Hepatic stellate cell (primary cell): Measurements from ENCODE around the gene SLC4A5.
"Not testable (repeated sequence)": the region's sequence is repeated elsewhere in the genome, so short reads cannot be mapped to it uniquely, and the experiment has no call there.

Experiments used
- DNase-seq: peaks from one replicate; pipeline ENCODE4 v3.0.0; 2011; ENCODE audit warnings: low spot score

The SLC4A5 gene

DNA sequence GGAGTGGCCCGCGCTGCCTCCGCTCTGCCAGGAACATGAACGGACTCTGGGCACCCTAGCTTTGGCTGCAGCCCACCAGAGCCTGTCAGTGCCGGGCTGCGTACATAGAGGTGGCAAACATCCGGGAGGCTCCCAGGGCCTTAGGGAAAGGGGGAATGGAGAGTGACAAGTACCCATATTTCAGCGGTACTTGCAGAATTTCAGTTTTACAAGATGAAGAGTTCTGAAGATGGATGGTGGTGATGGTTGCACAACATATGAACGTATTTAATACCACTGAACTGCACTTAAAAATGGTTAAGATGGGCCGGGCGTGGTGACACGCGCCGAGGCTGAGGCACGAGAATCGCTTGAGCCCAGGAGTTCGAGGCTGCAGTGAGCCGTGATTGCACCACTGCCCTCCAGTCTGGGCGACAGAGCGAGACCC lies 143.9 kb downstream of the SLC4A5 start:
- DNase-seq: no peak

DNA sequence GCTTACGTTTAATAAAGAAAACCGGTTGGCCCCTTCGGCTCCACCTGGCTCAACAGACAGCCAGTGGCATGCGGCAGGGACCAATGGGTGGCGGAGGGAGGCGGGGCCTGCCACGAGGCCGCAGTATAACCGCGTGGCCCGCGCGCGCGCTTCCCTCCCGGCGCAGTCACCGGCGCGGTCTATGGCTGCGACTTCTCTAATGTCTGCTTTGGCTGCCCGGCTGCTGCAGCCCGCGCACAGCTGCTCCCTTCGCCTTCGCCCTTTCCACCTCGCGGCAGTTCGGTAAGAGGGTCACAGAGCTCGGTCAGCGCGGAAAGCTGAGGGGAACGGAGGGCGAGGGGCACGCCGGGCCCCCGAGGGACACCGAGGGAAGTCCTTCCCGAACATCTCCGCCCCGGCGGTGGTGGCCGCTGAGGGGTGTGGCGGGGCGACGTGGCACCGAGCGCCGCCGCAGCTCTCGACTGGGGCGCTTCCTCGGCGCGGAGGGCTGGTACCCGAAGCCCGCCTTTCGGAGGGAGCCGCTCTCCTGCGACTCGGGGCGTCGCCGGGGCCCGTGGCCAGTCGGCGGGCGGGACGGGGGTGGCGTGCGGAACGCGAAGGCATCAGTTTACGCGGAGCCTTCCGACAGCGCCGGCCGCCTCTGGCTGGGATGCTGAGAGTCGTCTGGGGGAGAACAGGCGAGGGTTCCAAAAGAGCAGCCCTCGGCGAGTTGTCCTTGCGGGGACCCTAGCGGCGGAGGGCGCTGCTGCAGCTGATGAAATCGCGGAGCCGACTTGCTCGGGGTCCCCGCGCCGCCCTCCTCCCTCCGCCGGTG lies 144.5 kb downstream of the SLC4A5 start, which contains the start of gene MTHFD2:
Gene MTHFD2, plus strand, starts transcription at position 155 of the 814 bp plus-strand sequence. Its CDS starts 27 bp downstream, at position 182.
- DNase-seq: peak; percentile 98

DNA sequence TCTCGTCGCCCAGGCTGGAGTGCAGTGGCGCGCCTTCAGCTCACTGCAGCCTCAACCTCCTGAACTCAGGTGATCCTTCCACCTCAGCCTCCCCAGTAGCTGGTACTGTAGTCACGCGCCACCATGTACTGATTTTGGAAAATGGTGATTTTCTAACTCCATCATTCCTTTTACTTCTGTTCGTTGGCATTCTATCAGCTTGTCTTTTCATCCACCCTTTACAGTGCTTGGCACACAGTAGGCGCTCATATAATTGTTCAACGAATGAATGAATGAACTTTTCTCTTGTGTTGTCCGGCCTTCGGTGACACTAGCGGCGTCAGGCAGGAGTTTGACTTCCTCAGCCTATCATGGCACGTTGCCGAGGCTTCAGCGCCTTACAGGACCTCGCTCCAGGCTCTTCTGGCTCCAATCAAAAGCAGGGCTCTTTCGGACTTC lies 145.2 kb downstream of the SLC4A5 start:
- DNase-seq: no peak

DNA sequence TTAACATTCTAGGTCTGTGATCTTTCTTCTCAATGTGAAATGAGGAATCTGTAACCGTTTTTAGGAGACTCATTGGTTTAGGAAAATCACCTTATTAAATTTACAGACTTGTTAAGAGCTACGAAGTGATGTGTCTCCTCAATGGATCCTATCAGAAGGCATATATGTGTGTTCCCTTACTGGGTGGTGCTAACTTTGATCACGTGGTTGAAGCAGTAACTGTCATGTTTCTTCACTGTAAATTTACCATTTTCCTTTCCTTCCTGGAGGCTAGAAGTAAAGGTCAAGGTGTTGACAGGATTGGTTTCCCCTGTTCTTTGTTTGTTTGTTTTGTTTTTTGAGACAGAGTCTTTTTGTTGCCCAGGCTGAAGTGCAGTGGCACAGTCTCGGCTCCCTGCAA lies 146.2 kb downstream of the SLC4A5 start:
- DNase-seq: no peak

DNA sequence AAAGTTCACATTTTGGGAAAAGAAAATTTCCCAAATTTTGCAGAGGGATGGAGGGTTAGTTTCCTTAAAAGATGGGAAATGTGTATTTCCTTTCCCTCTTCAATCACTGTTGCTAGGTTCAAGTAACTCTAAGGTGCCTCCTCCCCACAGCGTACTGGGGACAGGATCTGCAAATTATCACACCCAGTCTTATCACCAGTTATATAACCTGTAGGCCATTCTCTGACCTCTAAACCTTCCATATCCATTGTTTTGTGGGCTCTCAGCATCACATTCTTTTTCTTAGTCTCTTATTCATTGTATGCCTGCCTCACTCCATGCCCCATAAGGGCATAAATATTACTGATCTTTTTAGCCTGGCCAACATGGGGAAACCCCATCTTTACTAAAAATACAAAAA lies 148.4 kb downstream of the SLC4A5 start:
- DNase-seq: no peak

DNA sequence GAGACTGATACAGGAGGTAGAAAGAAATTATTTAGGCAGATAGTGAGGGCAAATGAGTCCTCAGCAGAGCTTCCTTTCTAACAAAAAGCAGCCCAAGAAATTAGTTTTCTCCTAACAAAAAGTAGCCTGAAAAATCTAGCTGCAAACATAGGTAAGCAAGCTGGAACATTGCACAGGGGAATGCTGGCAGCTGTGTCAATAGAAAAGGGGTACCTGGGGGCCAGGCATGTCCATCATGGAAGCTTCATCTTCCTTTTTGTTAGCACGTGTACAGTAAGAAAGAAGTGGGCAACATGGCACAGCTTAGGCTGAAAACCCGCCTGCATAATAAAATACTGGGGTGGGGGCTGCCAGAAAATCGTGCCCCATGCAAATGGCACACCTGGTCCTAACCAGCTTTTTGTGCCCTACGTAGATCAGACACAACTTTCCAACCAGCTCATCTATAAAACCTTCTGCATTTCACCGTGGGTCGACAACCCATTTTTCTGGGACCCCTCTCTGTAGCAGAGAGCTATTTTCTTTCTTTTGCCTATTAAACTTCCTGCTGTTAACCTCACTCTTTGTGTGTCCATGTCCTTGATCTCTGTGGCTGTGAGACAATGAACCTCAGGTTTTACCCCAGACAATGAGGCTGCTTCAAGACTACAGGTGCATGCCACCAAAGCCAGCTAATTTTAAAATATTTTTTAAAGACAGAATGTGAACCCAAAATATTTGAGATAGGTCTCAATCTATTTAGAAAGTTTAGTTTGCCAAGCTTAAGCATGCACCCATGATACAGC lies 151.4 kb downstream of the SLC4A5 start:
- DNase-seq: no peak

DNA sequence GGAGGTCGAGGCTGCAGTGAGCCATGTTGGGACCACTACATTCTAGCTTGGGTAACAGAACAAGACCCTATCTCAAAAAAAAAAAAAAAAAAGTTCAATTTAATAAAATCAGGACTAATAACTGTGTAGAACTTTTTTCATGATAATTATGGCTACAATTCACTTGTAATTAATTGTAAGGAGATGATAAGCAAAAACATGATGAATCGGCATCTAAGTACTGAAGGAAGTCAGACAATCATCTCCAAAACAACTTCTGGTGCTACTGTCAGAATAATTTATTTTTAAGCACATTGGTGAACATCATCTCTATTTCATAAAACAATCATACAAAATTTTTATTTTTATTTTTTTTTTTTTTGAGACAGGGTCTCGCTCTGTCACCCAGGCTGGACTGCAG lies 154.5 kb downstream of the SLC4A5 start:
- no peak for DNase-seq

DNA sequence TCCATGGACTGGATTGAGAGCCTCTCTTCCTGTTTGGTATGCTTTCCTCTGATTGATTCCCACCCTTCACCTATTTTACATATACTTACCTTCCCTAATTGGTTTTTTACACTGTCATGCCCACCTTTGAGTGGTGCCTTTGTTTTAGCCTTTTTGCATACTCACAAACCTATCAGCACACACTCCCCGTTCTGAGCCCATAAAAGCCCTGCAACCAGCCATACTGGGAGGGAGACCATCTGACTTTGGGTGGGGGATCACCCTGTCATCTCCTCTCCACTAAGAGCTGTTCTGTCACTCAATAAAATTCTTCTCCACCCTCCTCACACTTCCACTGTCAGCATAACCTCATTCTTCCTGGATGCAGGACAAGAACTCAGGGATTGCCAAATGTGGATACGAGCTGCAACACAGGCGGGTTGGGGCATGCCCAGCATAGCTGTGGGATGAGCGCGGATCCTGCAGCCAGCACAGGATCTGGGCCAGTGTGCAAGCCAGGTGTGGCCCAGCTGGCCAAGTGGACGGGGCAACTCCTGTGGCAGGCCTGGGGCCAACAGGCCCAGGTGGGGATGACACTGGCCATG lies 155.1 kb downstream of the SLC4A5 start:
- DNase-seq: no peak

DNA sequence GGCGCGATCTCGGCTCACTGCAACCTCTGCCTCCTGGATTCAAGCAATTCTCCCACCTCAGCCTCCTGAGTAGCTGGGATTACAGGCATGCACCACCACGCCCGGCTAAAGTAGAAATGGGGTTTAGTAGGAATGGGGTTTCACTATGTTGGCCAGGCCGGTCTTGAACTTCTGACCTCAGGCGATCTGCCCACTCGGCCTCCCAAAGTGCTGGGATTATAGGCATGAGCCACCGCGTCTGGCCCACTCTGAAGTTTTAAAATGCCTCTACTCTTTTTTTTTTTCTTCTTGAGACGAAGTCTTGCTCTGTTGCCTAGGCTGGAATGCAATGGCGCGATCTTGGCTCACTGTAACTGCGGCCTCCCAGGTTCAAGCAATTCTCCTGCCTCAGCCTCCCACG lies 156.5 kb downstream of the SLC4A5 start:
- not testable (repeated sequence) for DNase-seq

DNA sequence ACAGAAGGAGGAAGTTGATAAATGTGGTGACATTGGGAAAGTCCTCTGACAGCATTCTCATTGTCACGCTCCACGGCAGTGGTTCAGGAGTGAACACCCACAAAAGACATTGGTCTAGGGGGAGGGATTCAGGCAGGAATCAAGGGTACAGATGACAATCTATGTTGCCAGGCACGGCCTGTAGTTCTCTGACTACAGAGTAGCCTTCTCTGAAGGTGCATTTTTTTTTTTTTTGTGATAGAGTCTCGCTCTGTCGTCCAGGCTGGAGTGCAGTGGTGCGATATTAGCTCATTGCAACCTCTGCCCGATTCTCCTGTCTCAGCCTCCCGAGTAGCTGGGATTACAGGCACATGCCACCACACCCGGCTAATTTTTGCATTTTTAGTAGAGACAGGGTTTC lies 157.2 kb downstream of the SLC4A5 start:
- no peak for DNase-seq

DNA sequence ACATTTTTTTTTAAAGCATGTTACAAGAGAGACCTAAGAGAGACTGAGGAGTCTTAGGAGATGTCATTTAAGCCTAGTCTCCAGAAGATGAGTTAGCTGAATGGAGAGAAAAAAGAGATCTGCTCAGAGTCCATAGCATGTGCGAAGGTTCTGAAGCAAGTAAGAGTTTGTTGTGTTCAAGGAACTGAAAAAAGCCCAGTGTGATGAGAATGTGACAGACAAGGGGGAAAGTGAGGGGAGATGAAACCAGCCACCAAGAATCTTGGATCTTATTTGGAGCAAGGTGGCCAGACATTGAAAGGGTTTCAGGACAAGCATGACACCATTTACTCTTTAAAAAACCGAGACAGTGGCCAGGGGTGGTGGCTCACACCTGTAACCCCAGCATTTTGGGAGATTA lies 159.3 kb downstream of the SLC4A5 start:
- no peak for DNase-seq

DNA sequence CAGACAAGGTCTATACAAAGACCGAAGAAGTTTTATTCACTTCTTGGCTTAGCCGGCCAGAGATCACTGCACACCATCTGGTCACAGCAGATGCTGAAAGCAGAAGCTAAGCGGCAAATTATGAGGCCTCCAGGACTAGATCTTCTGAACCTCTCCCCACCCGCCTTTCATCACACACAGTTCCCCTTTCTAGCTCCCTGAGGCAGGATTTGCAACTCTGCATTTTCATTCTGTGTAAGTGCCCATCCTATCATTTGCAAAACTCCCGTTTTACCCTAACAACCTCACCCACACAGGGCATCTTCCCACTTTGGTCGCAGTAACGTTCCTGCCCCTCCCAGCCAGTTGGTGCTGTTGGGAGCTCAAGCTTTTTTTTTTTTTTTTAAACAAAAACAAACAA lies 161.5 kb downstream of the SLC4A5 start:
- no peak for DNase-seq

DNA sequence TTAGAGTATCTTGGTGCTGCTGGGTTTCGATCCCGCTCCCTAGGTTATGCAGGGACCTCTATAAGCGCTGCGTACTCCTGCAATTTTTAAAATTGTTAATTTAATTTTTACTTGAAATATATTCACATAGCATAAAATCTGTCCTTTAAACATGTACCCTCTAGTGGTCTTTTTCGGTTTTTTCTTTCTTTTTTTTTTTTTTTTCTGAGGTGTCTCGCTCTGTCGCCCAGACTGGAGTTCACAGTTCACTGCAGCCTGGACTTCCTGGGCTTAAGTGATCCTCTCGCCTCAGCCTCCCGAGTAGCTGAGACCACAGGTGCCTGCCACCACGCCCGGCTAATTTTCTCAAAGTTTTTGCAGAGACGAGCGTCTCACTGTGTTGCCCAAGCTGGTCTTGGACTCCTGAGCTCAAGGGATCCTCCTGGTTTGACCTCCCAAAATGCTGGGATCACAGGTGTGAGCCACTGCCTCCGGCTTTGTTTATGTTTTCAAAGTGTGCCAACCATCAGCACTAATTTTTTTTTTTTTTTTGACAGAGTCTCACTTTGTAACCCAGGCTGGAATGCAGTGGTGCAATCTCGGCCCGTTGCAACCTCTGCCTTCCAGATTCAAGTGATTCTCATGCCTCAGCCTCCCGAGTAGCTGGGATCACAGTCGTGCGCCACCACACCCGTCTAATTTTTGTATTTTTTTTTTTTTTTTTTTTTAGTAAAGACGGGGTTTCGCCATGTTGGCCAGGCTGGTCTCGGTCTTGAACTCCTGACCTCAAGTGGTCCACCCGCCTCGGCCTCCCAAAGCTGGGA lies 164.0 kb downstream of the SLC4A5 start:
- DNase-seq: no peak

DNA sequence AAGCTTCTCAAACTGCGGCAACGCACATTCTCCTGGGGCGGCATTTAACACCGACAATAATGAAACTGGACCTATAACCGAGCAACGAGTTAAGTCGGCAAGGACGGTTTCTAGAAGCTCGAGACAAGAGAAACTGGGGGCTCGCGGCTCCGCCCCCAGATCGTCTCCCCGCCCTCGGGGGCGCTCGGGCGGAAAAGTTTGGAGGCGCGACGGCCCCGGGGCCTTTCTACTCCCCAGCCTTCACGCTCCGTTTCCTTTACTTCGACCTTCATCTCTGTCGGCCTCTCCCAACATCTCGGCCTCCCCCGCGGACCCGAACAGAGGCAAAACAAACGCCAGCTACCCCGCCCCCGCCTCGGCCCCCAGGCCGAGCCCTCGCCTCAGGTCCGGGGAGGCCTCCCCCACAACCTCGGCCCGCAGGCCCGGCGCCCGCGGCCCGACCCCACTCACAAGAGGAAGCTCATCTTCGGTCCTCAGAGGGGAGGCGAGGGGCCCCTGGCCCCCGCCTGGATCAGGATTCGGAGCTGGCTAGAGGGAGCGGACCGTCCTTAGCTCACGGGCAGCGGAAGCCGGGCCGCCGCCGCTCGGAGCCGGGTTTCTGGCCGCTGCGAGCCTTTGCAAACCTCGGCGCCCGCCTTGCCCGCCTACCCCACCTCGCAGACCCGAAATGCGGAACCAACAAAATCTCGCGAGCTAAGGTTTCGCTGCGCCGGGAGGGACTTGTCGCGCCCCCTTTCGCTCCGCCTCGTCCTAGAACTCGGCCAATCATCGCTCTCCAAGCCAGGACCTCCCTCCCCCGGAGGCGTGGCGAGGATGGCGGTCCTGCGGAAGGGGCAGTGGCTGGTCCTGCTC lies 164.8 kb downstream of the SLC4A5 start, which contains the start of gene MOB1A:
Gene MOB1A, minus strand, starts transcription at position 669 of the 852 bp plus-strand sequence. Its CDS starts 205 bp downstream, at position 464.
- peak; percentile 97 for DNase-seq

DNA sequence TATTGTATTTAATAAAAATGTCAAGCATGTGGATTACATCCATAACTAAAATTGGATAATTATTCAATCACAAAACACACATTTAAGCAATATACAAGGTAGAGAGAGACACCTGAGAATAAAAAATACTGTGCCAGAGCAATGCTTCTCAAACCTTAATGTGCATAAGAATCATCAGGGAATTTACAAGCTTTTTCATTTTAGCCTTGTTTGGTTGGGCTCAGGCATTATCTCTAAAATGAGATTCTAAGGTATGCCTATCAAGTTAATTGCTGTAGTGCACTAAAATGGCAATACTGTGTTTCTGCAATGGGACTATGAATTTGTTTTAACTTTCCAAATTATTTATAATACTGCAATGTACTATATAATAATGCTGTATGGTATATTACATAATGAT lies 165.5 kb downstream of the SLC4A5 start:
- no peak for DNase-seq

DNA sequence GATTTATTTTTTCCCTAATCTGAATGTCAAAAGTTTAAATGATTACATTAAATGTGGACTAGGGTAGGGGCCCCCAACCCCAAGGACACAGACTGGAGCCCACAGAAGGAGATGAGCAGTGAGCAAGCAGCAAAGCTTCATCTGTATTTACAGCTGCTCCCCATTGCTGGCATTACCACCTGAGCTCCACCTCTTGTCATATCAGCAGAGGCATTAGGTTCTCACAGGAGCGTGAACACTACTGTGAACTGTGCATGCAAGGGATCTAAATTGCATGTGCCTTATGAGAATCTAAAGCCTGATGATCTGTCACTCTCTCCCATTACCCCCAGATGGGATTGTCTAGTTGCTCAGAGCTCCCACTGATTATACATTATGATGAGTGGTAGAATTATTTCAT lies 168.3 kb downstream of the SLC4A5 start:
- no peak for DNase-seq

DNA sequence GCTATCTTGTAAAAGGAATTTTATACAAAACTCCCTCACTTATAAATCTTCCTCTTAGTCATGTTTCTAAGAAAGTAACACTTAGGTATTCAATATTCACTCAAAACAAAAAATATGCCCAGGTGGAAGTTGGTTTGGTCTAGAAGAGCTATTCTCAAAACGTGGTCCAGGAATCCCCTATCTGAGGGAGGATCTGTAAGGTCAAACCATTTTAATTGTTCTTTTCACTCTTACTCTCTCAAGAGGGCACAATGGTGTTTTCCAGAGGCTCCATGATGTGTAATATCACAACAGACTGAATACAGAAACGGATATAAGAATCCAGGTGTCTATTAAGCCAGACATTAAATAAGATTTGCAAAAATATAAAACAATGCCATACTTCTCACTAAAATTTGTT lies 174.5 kb downstream of the SLC4A5 start:
- no peak for DNase-seq
